ENCODE measurements around the gene DNAJB12. TPM values are rescaled to one million over a fixed set of nuclear protein-coding genes. Genes with fewer than 3 reads are reported as not detected.

DNAJB12 gene
- total and polyA plus RNA-seq, 2 donors from 2014 or later: 32.0 to 37.7 TPM

DNA sequence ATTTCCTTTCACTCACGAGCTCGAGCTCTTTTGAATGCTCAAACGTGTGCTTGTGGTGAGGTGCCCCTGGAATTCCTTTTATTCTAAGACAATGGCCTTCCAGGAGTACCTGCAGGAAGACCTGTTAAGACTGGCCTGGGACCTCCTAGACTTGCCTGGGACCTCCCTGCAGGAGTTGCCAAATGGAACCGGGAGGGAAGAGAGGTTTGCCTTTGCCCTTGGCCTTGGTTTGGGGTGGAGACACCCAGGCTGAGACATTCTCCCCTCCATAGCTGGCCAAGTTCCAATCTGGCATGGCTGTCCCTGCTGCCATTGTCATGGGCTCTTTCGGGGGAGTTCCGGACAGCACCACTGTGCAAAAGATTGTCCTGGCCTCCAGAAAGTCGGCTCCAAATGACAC, 39.7 kb downstream of the DNAJB12 start:
- intact Hi-C loops (cut with DNase I): no loop called here
- H3K27ac ChIP-seq (ENCODE audit: low read depth in 2 of 2, low read length in 2 of 2): peak overlapping the region; percentile 42 to 86
- DNase-seq: no peak
- no peak overlapping the region for H3K4me3 ChIP-seq (ENCODE audit: low read length in 3 of 3)
- FAIRE-seq: no peak
- H3K36me3 ChIP-seq (ENCODE audit: control insufficient read depth in 2 of 3, insufficient read depth in 3 of 3, low read length in 3 of 3): no peaks in the 10 kb centered on the region
- peaks cover 0 to 31% (median 25%) of the 10 kb centered on the region in 3 donors for H3K4me1 ChIP-seq (ENCODE audit: control insufficient read depth in 2 of 3, insufficient read depth in 2 of 3, low read depth in 1 of 3, low read length in 3 of 3)
- TF ChIP-seq, protein P1, sequence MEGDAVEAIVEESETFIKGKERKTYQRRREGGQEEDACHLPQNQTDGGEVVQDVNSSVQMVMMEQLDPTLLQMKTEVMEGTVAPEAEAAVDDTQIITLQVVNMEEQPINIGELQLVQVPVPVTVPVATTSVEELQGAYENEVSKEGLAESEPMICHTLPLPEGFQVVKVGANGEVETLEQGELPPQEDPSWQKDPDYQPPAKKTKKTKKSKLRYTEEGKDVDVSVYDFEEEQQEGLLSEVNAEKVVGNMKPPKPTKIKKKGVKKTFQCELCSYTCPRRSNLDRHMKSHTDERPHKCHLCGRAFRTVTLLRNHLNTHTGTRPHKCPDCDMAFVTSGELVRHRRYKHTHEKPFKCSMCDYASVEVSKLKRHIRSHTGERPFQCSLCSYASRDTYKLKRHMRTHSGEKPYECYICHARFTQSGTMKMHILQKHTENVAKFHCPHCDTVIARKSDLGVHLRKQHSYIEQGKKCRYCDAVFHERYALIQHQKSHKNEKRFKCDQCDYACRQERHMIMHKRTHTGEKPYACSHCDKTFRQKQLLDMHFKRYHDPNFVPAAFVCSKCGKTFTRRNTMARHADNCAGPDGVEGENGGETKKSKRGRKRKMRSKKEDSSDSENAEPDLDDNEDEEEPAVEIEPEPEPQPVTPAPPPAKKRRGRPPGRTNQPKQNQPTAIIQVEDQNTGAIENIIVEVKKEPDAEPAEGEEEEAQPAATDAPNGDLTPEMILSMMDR (IDR thresholded peaks at IDR 0.05; ENCODE audit: borderline replicate concordance, extremely low read depth, insufficient read depth): no peak
- H3K27me3 ChIP-seq (ENCODE audit: control insufficient read depth, insufficient read depth, low read length): no peaks in the 10 kb centered on the region
- H3K9ac ChIP-seq (ENCODE audit: low read length in 3 of 3): no peak overlapping the region
- no peaks in the 10 kb centered on the region for H3K9me3 ChIP-seq (ENCODE audit: control insufficient read depth in 2 of 3, insufficient read depth in 1 of 3, low read length in 3 of 3)

DNA sequence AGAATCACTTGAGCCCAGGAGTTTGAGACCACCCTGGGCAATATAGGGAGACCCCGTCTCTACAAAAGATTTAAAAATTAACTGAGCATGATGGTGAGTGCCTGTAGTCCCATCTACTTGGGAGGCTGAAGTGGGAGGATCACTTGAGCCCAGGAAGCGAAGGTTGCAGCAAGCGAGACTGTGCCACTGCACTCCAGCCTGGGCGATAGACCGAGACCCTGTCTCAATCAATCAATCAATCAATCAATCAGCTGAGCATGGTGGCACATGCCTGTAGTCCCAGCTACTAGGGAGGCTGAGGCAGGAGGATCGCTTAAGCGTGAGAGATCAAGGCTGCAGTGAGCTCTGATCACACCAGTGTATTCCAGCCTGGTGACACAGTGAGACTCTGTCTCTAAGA, 40.5 kb downstream of the DNAJB12 start:
- Histone ChIP-seq H3K36me3 (ENCODE audit: control insufficient read depth in 2 of 3, insufficient read depth in 3 of 3, low read length in 3 of 3) (no peaks in the 10 kb centered on the region), H3K9ac (ENCODE audit: low read length in 3 of 3) (no peak overlapping the region), H3K27me3 (ENCODE audit: control insufficient read depth, insufficient read depth, low read length) (no peaks in the 10 kb centered on the region), H3K4me3 (ENCODE audit: low read length in 3 of 3) (no peak overlapping the region), H3K4me1 (ENCODE audit: control insufficient read depth in 2 of 3, insufficient read depth in 2 of 3, low read depth in 1 of 3, low read length in 3 of 3) (peaks cover 0 to 34% (median 25%) of the 10 kb centered on the region in 3 donors), H3K9me3 (ENCODE audit: control insufficient read depth in 2 of 3, insufficient read depth in 1 of 3, low read length in 3 of 3) (no peaks in the 10 kb centered on the region), H3K27ac (ENCODE audit: low read depth in 2 of 2, low read length in 2 of 2) (no peak overlapping the region)
- TF ChIP-seq, protein P1 (IDR thresholded peaks at IDR 0.05; ENCODE audit: borderline replicate concordance, extremely low read depth, insufficient read depth): no peak
- no peak for DNase-seq
- FAIRE-seq: no peak
- intact Hi-C loops (cut with DNase I): no loop called here

DNA sequence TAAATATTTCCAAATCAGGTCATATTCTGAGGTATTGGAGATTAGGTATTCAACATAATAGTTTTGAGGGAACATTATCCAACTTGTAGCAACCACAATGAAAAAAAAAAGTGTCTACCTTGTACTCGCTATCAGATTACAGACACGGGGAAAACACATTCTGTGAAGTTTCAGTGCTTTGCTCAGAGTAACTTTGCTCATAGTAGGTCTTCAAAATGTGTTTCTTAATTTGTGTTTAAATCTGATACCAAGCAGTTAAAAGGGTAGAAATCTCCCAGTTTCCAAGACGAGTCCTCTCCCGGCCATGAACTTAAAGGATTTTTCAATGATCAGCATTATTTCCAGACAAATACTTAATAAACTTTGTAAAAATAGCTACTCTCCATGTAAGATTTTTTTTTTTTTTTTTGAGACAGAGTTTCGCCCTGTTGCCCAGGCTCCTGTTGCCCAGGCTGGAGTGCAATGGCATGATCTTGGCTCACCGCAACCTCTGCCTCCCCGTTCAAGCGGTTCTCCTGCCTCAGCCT, 41.8 kb downstream of the DNAJB12 start:
- intact Hi-C loops (cut with DNase I): no loop called here
- no peak for DNase-seq
- no peaks in the 10 kb centered on the region for H3K36me3 ChIP-seq (ENCODE audit: control insufficient read depth in 2 of 3, insufficient read depth in 3 of 3, low read length in 3 of 3)
- no peak overlapping the region for H3K27ac ChIP-seq (ENCODE audit: low read depth in 2 of 2, low read length in 2 of 2)
- no peak overlapping the region for H3K4me3 ChIP-seq (ENCODE audit: low read length in 3 of 3)
- no peaks in the 10 kb centered on the region for H3K9me3 ChIP-seq (ENCODE audit: control insufficient read depth in 2 of 3, insufficient read depth in 1 of 3, low read length in 3 of 3)
- TF ChIP-seq, protein P1 (IDR thresholded peaks at IDR 0.05; ENCODE audit: borderline replicate concordance, extremely low read depth, insufficient read depth): no peak
- H3K9ac ChIP-seq (ENCODE audit: low read length in 3 of 3): no peak overlapping the region
- H3K27me3 ChIP-seq (ENCODE audit: control insufficient read depth, insufficient read depth, low read length): no peaks in the 10 kb centered on the region
- peaks cover 0 to 36% (median 19%) of the 10 kb centered on the region in 3 donors for H3K4me1 ChIP-seq (ENCODE audit: control insufficient read depth in 2 of 3, insufficient read depth in 2 of 3, low read depth in 1 of 3, low read length in 3 of 3)
- FAIRE-seq: no peak

DNA sequence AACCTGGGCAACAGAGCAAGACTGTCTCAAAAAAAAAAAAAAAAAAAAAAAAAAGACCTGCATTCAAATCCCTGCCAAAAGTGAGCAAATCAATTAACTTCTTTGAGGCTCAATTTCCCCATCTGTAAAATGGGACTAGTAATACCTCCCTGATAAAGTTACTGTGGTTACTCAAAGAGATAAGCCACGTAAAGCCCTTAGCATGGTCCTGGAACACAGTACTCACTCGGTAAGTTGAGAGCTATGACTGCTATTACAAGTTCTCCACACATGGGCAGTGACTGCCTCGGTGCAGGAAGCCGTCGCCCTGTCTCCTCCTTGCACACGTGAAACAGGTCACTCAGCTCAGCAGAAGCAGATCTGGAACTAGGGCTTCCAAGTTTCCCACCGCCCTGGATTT, 43.1 kb downstream of the DNAJB12 start:
- FAIRE-seq: no peak
- intact Hi-C loops (cut with DNase I): no loop called here

More for the DNA sequence above, 43.1 kb downstream of the DNAJB12 start:
- H3K9me3 ChIP-seq (ENCODE audit: control insufficient read depth in 2 of 3, insufficient read depth in 1 of 3, low read length in 3 of 3): no peaks in the 10 kb centered on the region
- H3K27me3 ChIP-seq (ENCODE audit: control insufficient read depth, insufficient read depth, low read length): no peaks in the 10 kb centered on the region
- H3K27ac ChIP-seq (ENCODE audit: low read depth in 2 of 2, low read length in 2 of 2): no peak overlapping the region
- TF ChIP-seq, protein P1 (IDR thresholded peaks at IDR 0.05; ENCODE audit: borderline replicate concordance, extremely low read depth, insufficient read depth): no peak
- no peaks in the 10 kb centered on the region for H3K36me3 ChIP-seq (ENCODE audit: control insufficient read depth in 2 of 3, insufficient read depth in 3 of 3, low read length in 3 of 3)
- no peak overlapping the region for H3K9ac ChIP-seq (ENCODE audit: low read length in 3 of 3)
- DNase-seq: no peak
- H3K4me1 ChIP-seq (ENCODE audit: control insufficient read depth in 2 of 3, insufficient read depth in 2 of 3, low read depth in 1 of 3, low read length in 3 of 3): peaks cover 0 to 32% (median 19%) of the 10 kb centered on the region in 3 donors
- H3K4me3 ChIP-seq (ENCODE audit: low read length in 3 of 3): no peak overlapping the region

Measured in kidney (tissue), 14 donors.